GM10847 (cell line): ENCODE data around the gene GRIA4.

Source experiments
- POLR2A ChIP-seq: IDR thresholded peaks from 2 replicates; pipeline ENCODE4 v1.6.1; 2011; ENCODE audit not compliant: insufficient read length; ENCODE audit errors: extremely low read depth

The GRIA4 gene

GRCh38 chr11:105942921-105943320, 333.0 kb downstream of the GRIA4 start:
- no peak for TF ChIP-seq POLR2A

GRCh38 chr11:105948918-105949590, 339.2 kb downstream of the GRIA4 start:
- TF ChIP-seq POLR2A = no peak

- TF ChIP-seq POLR2A = no peak
Observed at GRCh38 chr11:105953886-105954285, 344.0 kb downstream of the GRIA4 start.

GRCh38 chr11:105960252-105961245, 350.7 kb downstream of the GRIA4 start:
- no peak for TF ChIP-seq POLR2A

GRCh38 chr11:105968021-105968697, 358.3 kb downstream of the GRIA4 start:
- TF ChIP-seq POLR2A = no peak

- TF ChIP-seq POLR2A = no peak
Observed at GRCh38 chr11:105969756-105970155, 359.9 kb downstream of the GRIA4 start.

GRCh38 chr11:105975128-105975527, 365.3 kb downstream of the GRIA4 start:
- TF ChIP-seq POLR2A = no peak

- no peak for TF ChIP-seq POLR2A
Observed at GRCh38 chr11:105979997-105980703, 370.3 kb downstream of the GRIA4 start.

GRCh38 chr11:105986554-105986953, 376.7 kb downstream of the GRIA4 start:
- TF ChIP-seq POLR2A = no peak

- TF ChIP-seq POLR2A = no peak
Observed at GRCh38 chr11:105988197-105988596, 378.3 kb downstream of the GRIA4 start.

- no peak for TF ChIP-seq POLR2A
Observed at GRCh38 chr11:105989124-105989523, 379.3 kb downstream of the GRIA4 start.

- no peak for TF ChIP-seq POLR2A
Observed at GRCh38 chr11:105991888-105992287, 382.0 kb downstream of the GRIA4 start.

- no peak for TF ChIP-seq POLR2A
Observed at GRCh38 chr11:106001304-106002012, 391.6 kb downstream of the GRIA4 start.

GRCh38 chr11:106011481-106011880, 401.6 kb downstream of the GRIA4 start:
- no peak for TF ChIP-seq POLR2A
